ENCODE results near the gene SLC23A3. TPM values are rescaled to one million over a fixed set of nuclear protein-coding genes. Genes with fewer than 3 reads are reported as not detected.
A peak's percentile ranks its signal among the peaks of the same experiment; 100 is the strongest.
"Not testable (repeated sequence)": the region's sequence is repeated elsewhere in the genome, so short reads cannot be mapped to it uniquely, and the experiment has no call there.

The SLC23A3 gene
- total RNA-seq, 4 donors from 2014 or later, result 0.21 to 0.98 (median 0.30) TPM; not detected in 1

DNA sequence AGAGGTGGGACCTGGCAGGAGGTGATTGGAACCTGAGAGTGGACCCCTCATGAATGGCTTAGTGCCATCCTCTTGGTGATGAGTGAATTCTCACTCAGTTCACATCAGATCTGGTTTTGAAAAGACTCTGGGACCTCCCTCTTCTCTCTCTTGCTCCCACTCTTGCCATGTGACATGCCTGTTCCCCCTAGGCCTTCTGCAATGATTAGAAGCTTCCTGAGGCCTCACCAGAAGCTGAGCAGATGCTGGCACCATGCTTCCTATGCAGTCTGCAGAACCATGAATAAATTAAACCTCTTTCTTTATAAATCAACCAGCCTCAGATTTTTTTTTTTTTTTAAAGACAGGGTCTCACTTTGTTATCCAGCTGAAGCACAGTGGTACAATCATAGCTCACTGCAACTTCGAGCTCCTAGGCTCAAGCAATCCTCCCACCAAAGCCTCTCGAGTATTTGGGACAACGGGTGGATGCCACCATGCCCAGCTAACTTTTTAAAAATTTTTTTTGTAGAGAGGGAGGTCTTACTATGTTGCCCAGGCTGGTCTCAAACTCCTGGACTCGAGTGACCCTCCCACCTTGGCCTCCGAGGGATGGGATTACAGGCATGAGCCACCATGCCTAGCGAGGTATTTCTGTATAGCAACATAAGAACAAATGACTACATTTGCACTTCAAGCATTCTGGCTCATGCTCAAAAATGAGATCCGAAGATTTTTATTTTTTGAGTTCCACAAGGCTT, 34.8 kb upstream of the SLC23A3 start:
- Histone ChIP-seq H3K27ac (no peak overlapping the region), H3K4me1 (peaks cover 0 to 27% (median 12%) of the 10 kb centered on the region in 4 donors), H3K36me3 (peaks cover 0 to 18% (median 9%) of the 10 kb centered on the region in 3 donors), H3K27me3 (peaks cover 0 to 3% of the 10 kb centered on the region in 2 donors), H3K4me3 (no peak overlapping the region), H3K9me3 (no peaks in the 10 kb centered on the region)
- DNase-seq (ENCODE audit: low spot score in 2 of 2), result peak in 1 of 2 donors; percentile 1
- TF ChIP-seq, protein P1, sequence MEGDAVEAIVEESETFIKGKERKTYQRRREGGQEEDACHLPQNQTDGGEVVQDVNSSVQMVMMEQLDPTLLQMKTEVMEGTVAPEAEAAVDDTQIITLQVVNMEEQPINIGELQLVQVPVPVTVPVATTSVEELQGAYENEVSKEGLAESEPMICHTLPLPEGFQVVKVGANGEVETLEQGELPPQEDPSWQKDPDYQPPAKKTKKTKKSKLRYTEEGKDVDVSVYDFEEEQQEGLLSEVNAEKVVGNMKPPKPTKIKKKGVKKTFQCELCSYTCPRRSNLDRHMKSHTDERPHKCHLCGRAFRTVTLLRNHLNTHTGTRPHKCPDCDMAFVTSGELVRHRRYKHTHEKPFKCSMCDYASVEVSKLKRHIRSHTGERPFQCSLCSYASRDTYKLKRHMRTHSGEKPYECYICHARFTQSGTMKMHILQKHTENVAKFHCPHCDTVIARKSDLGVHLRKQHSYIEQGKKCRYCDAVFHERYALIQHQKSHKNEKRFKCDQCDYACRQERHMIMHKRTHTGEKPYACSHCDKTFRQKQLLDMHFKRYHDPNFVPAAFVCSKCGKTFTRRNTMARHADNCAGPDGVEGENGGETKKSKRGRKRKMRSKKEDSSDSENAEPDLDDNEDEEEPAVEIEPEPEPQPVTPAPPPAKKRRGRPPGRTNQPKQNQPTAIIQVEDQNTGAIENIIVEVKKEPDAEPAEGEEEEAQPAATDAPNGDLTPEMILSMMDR (IDR thresholded peaks at IDR 0.05), result no peak
- TF ChIP-seq EP300 (IDR thresholded peaks at IDR 0.05), result no peak
- no peak for TF ChIP-seq POLR2A (IDR thresholded peaks at IDR 0.05)
- 86 to 89% methylated on average over 7 of the region's 7 CpGs for WGBS, 2 donors

DNA sequence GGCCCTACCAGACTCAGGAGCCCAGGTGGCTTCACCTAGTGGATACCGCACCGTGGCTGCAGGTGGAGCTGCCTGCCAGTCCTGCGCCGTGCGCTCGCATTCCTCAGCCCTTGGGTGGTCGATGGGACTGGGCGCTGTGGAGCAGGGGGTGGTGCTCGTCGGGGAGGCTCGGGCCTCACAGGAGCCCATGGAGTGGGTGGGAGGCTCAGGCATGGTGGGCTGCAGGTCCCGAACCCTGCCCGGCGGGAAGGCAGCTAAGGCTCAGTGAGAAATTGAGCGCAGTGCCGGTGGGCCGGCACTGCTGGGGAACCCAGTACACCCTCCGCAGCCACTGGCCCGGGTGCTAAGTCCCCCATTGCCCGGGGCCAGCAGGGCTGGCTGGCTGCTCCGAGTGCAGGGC, 31.5 kb upstream of the SLC23A3 start:
- DNase-seq (ENCODE audit: low spot score in 2 of 2); H3K27ac ChIP-seq; H3K4me3 ChIP-seq; H3K36me3 ChIP-seq; H3K9me3 ChIP-seq: not testable (repeated sequence)
- WGBS, 2 donors, result 85 to 92% methylated on average over 14 to 18 of the region's 21 CpGs
- Histone ChIP-seq H3K4me1 (peaks cover 0 to 11% (median 0%) of the 10 kb centered on the region in 4 donors), H3K27me3 (peaks cover 0 to 11% of the 10 kb centered on the region in 2 donors)

DNA sequence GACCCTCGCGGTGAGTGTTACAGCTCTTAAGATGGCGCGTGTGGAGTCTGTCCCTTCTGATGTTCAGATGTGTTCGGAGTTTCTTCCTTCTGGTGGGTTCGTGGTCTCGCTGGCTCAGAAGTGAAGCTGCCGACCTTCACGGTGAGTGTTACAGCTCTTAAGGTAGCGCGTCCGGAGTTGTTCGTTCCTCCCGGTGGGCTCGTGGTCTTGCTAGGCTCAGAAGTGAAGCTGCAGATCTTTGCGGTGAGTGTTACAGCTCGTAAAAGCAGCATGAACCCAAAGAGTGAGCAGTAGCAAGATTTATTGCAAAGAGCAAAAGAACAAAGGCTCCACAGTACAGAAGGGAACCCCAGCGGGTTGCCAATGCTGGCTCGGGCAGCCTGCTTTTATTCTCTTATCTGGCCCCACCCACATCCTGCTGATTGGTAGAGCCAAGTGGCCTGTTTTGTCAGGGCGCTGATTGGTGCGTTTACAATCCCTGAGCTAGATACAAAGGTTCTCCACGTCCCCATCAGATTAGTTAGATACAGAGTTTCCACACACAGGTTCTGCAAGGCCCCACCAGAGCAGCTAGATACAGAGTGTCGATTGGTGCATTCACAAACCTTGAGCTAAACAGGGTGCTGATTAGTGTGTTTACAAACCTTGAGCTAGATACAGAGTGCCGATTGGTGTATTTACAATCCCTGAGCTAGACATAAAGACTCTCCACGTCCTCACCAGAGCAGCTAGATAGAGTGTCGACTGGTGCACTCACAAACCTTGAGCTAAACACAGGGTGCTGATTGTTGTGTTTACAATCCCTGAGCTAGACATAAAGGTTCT, 30.9 kb upstream of the SLC23A3 start:
- not testable (repeated sequence) for H3K9me3 ChIP-seq, H3K4me3 ChIP-seq, H3K27ac ChIP-seq, H3K36me3 ChIP-seq, H3K4me1 ChIP-seq
- peak in 1 of 2 donors; percentile 2 for DNase-seq (ENCODE audit: low spot score in 2 of 2)
- 51 to 56% methylated on average over 24 to 26 of the region's 26 CpGs for WGBS, 2 donors
- peaks cover 0 to 11% of the 10 kb centered on the region in 2 donors for H3K27me3 ChIP-seq

DNA sequence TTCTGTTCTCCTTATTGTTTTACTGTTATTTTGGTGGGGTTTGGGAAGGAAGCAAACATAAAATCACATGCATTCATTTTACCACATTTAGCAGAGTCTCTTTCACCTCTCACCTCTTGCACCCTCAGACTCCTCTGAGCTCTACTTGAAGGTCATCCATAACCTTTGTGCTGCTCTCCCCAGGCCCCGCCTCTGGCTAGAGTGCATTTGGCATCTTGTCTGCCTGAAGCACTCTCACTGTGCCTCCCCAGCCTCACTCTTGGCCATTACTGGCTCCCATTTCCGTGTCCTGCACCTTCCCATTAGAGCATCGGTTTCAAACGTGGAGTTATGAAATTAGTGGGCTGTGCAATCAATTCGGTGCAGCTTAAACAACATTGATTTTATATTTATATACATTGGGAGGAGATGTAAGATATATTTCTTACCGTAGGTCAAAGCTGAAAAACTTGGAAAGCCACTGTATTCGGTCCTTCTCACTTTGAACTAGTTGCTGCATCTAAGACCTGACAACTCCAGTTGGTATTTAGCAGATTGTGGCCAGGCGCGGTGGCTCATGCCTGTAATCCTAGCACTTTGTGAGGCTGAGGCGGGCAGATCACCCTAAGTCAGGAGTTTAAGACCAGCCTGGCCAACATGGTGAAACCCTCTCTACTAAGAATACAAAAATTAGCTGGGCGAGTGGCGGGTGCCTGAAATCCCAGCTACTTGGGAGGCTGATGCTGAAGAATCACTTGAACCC, 29.8 kb upstream of the SLC23A3 start:
- 88 to 89% methylated on average over 12 of the region's 12 CpGs for WGBS, 2 donors
- H3K27me3 ChIP-seq, result peaks cover 0 to 11% of the 10 kb centered on the region in 2 donors
- H3K4me1 ChIP-seq, result peaks cover 0 to 4% (median 0%) of the 10 kb centered on the region in 4 donors
- no peak for TF ChIP-seq EP300 (IDR thresholded peaks at IDR 0.05)
- no peak for TF ChIP-seq POLR2A (IDR thresholded peaks at IDR 0.05)
- TF ChIP-seq, protein P1 (IDR thresholded peaks at IDR 0.05), result no peak
- no peaks in the 10 kb centered on the region for H3K9me3 ChIP-seq
- no peak overlapping the region for H3K27ac ChIP-seq
- DNase-seq (ENCODE audit: low spot score in 2 of 2), result peak in 1 of 2 donors; percentile 3
- no peaks in the 10 kb centered on the region for H3K36me3 ChIP-seq
- no peak overlapping the region for H3K4me3 ChIP-seq

DNA sequence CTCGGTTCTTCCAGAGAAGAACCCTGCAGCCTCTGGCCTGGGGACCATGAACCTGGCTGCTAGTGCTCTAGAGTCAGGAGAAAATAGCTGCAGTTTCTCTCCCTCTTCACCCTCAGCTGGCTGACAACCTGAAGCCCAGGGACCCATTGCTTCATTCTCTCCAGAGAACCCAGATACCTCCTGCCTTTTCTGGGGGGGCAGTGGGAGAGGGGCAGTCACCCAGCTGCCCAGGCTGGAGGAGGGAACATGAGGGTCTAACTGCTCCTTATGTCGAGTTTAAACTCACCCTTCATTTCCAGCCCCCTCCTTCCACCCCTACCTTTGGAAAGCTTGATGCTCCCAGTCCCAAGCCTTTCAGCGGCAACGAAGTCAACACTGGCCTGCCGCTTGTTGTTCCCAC, 29.1 kb upstream of the SLC23A3 start:
- H3K4me3 ChIP-seq, result no peak overlapping the region
- H3K36me3 ChIP-seq, result no peaks in the 10 kb centered on the region
- 77 to 88% methylated on average over 5 of the region's 5 CpGs for WGBS, 2 donors
- H3K27me3 ChIP-seq, result peaks cover 0 to 11% of the 10 kb centered on the region in 2 donors
- H3K9me3 ChIP-seq, result no peaks in the 10 kb centered on the region
- no peak for DNase-seq (ENCODE audit: low spot score in 2 of 2)
- peaks cover 0 to 4% (median 0%) of the 10 kb centered on the region in 4 donors for H3K4me1 ChIP-seq
- TF ChIP-seq EP300 (IDR thresholded peaks at IDR 0.05) (no peak), POLR2A (IDR thresholded peaks at IDR 0.05) (no peak)
- TF ChIP-seq, protein P1 (IDR thresholded peaks at IDR 0.05), result no peak
- H3K27ac ChIP-seq, result no peak overlapping the region
